ENCODE data around the gene C5orf58. TPM values are rescaled to one million over a fixed set of nuclear protein-coding genes. Genes with fewer than 3 reads are reported as not detected.
A peak's percentile ranks its signal among the peaks of the same experiment; 100 is the strongest.

The C5orf58 gene
- total RNA-seq, 1 donor from 2014 or later: 0.65 TPM

GRCh38 chr5:170249355-170249754, 16.6 kb downstream of the C5orf58 start:
- intact Hi-C loops (cut with DNase I): no loop called here
- ATAC-seq (ENCODE audit: poor library complexity) (no peak), DNase-seq (no peak)

GRCh38 chr5:170250810-170251317, 18.1 kb downstream of the C5orf58 start:
- DNase-seq (no peak), ATAC-seq (ENCODE audit: poor library complexity) (no peak)
- intact Hi-C loops (cut with DNase I): no loop called here

- no peak for DNase-seq
- no peak for ATAC-seq (ENCODE audit: poor library complexity)
- intact Hi-C loops (cut with DNase I): no loop called here
Observed at GRCh38 chr5:170251462-170251861, 18.7 kb downstream of the C5orf58 start.

- DNase-seq (no peak), ATAC-seq (ENCODE audit: poor library complexity) (no peak)
- intact Hi-C loops (cut with DNase I): no loop called here
Observed at GRCh38 chr5:170252109-170252508, 19.3 kb downstream of the C5orf58 start.

GRCh38 chr5:170252720-170253350, 20.1 kb downstream of the C5orf58 start:
- no peak for DNase-seq
- intact Hi-C loops (cut with DNase I): no loop called here
- no peak for ATAC-seq (ENCODE audit: poor library complexity)

DNA sequence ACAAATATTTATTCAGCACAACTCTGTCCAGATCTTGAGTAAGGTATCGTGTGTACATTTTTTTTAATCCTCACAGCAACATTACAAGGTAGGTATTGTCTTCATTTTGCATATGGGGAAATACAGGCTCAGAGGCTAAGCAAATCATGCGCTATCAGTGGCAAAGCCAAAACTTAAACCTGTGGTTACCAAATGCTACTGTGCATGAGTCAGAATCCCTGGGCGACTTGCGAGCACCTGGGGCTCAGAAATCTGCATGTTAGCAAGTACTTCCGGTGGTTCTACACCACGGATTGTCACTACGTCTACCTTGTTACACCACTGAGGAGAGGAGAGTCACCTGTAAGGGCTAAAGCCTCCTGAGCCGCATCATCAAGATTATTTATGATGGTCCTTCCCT, 21.3 kb downstream of the C5orf58 start:
- intact Hi-C loops (cut with DNase I): no loop called here
- ATAC-seq (ENCODE audit: poor library complexity) (no peak), DNase-seq (no peak)

DNA sequence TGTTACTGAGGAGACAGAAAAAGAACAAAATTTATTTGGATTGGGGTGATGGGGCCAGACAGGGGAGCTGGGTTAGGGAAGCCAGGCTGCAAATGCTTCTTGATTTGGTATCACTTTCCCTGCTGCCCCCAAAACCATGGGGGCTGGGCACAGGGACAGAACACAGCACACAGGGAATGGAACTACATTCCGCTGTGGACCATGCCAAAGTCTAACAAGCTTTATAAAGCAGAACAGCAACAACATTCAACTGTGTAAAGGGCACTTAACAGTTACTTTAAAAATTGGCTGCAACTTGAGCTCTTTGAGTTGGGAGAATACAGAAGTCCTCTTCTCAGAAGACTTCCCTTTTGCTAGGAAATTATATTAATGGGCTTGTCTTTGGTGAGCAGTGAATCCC, 23.8 kb downstream of the C5orf58 start:
- ATAC-seq (ENCODE audit: poor library complexity): no peak
- DNase-seq: no peak
- intact Hi-C loops (cut with DNase I): no loop called here

GRCh38 chr5:170257370-170257769, 24.6 kb downstream of the C5orf58 start:
- ATAC-seq (ENCODE audit: poor library complexity) (no peak), DNase-seq (no peak)
- intact Hi-C loops (cut with DNase I): no loop called here

- intact Hi-C loops (cut with DNase I): no loop called here
- DNase-seq (no peak), ATAC-seq (ENCODE audit: poor library complexity) (no peak)
Observed at GRCh38 chr5:170261528-170262043, 28.8 kb downstream of the C5orf58 start.

GRCh38 chr5:170262061-170263045, 29.6 kb downstream of the C5orf58 start:
- intact Hi-C loops (cut with DNase I): no loop called here
- DNase-seq (no peak), ATAC-seq (ENCODE audit: poor library complexity) (no peak)

DNA sequence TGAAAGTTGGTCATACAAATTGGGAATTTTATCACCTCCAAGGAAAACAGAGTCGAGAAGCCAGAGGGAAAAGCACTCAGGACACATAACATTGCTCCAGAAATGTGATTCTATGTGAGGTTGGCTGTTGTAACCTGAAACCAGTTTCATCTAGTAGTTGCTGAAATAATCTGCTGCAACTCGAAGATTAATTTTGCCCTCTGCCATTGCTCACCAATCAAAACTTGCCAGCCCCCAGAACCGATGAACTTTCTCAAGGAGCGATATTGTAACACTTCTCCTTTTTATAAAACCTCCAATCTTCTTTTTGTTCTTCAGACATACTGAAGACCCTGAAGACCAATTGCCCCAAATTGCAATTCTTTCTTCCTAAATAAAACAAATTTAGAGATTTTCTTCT, 31.1 kb downstream of the C5orf58 start:
- intact Hi-C loops (cut with DNase I): no loop called here
- no peak for ATAC-seq (ENCODE audit: poor library complexity)
- DNase-seq: no peak

DNA sequence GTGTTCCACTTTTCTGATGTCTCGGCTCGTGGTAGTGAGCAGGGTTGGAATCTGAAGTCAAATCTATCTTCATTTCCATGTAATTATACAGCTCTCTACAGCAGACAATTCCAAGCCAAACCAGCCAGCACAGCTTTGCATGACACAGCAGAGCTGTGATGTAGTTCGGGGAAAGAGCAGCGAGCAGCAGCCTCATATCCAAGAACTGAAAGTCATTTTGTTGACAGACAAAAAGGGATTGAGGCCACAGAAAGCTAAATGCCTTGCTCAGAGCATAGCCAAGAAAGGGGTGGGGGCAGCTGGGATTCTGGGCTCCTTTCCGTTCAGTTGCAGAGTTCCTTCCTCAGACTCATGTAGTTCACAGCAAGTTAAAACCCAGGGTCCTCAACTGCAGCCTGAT, 32.7 kb downstream of the C5orf58 start:
- intact Hi-C loops (cut with DNase I): loop anchor here (5.0 kb wide), 1 partner anchor 157 kb away; no protein-coding TSS in a partner anchor
- DNase-seq (peak; percentile 67), ATAC-seq (ENCODE audit: poor library complexity) (peak; percentile 73)

DNA sequence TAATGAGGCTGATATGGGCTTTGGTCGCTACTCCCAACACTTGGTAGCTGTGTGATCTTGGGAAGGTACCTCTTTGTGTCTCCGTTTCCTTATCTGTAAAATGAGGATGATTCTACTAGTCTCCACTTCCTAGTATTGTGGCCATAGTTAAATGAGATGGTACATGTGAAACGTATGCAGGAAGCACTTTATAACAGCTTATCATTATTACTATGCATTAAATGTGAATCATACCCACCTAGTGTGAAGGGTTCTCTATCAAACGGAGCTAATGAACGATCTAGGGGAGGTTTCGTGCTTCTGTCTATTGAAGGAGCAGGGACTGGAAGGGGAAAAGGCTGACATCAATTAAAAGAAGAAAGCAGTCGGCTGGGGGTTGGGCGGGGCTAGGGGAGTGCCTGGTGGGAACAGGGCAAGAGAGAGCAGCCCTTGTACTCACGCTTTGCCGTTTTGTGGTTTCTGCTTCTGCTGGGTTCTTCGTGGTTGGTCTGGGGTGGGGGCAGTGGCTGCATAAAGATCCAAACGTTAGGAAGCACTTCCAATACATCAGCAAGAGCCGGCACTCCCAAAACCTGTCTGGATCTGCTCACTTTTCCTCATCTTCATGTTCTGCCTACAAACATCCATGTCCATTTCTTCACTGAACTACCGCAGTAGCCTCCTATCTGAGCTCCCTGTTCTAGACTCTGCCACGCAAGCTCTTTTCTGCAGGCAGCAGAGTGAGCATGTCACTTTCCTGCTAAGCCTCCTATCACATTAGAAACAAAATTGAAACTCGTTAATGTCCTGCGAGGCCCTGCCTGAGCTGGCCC, 34.0 kb downstream of the C5orf58 start:
- intact Hi-C loops (cut with DNase I): loop anchor here (5.0 kb wide), 1 partner anchor 156 kb away; no protein-coding TSS in a partner anchor
- ATAC-seq (ENCODE audit: poor library complexity): no peak

GRCh38 chr5:170267431-170268152, 34.8 kb downstream of the C5orf58 start:
- peak; percentile 82 for ATAC-seq (ENCODE audit: poor library complexity)
- peak; percentile 79 for DNase-seq
- intact Hi-C loops (cut with DNase I): loop anchor here (5.0 kb wide), 1 partner anchor 155 kb away; no protein-coding TSS in a partner anchor

More for the DNA sequence above, 34.0 kb downstream of the C5orf58 start:
- DNase-seq: no peak

DNA sequence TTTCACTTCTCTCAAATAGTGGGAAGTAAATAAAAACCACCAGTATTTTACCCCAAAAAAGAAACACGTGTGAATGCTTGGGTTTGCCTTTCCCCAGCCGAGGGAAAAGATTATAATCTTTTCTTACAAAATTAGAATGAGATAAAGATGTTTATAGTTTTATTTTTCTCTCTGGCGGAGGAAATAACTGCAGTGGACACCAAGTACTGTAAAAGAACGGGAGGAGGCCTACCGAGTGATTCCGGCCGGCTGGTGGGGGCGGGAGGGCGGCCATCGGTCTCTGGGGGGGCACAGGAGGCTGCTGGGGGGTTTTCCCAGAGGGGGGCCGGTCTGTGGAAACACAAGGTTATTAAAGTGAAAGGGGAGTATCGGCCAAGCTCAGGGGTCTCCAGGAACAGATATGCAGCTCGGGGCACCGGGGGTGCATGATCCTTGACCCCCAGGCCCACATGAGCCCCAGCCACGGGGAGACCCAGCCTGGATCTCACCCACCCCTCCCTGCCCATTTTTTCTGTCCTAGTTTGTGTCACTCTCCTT, 35.4 kb downstream of the C5orf58 start:
- intact Hi-C loops (cut with DNase I): loop anchor here (5.0 kb wide), 1 partner anchor 154 kb away; no protein-coding TSS in a partner anchor
- ATAC-seq (ENCODE audit: poor library complexity): no peak
- DNase-seq: no peak

DNA sequence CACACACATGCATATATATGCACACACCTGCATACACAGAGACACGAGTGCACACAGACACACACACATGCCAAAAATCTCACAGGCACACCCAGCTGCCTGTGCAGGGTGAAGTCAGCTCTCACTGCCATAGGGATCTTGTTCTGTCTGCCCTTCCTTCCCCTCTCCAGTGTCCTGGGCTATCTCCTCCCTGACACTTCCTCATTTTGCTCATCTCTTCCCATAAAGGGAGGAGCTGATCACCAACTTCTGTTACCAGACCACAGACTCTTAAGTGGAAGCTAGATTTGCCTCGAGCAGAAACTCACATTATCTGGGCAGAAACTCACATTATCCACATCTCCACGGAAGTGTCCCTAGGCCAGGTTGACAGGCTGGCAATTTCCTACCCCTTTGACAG, 36.1 kb downstream of the C5orf58 start:
- intact Hi-C loops (cut with DNase I): loop anchor here (5.0 kb wide), 1 partner anchor 153 kb away; no protein-coding TSS in a partner anchor
- ATAC-seq (ENCODE audit: poor library complexity): peak; percentile 48
- DNase-seq: no peak

- intact Hi-C loops (cut with DNase I): loop anchor here (5.0 kb wide), 1 partner anchor 153 kb away; no protein-coding TSS in a partner anchor
- ATAC-seq (ENCODE audit: poor library complexity): no peak
Observed at GRCh38 chr5:170269579-170269978, 36.8 kb downstream of the C5orf58 start.

More at GRCh38 chr5:170269579-170269978, 36.8 kb downstream of the C5orf58 start:
- no peak for DNase-seq
